Left forelimb (tissue), 1 donor: Measurements from ENCODE around the gene KAZN.

Source experiments
- DNase-seq: peaks from one replicate; pipeline ENCODE4 v3.0.0-alpha.2; 2018; ENCODE audit warnings: low spot score

KAZN gene

DNA sequence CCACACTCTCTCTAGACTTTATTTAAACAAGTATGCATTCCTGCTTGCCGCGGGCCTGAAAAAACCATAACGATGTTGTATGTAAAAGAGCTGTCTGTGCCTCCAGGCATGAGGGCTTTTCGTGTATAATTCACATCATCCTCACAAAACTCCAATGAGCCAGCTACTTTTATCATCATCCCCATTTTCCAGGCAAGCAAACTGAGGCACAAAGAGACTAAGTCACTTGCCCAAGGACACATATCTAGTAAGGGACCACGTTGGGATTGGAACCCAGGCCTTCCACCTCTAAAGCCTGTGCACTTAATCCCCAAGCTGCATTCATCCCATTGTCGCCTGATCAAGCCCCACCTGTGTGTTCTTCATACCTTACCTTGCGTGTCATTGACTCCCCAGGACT lies 226.9 kb downstream of the KAZN start:
- no peak for DNase-seq

DNA sequence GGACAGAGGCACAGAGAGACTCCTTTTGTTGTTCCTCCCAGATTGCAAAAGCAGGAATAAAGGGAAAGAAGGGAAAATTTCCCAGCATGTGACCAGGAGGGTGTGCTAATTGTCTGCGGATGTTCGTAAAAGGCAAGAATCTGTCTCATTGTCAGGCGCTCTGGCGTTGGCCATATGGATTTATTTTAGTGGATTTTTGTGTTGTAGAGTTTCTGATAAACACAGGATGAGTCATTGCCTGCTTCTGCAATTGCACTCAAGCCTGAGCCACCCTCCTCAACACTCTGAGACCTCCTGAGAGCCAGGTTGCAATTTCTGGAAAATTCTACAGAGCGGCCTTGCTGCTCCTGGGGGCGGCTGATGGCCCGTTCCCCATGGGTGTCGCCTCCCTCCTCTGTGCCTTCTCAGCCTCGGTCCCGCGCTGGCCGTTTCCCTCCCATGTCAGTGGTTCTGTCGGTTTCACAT lies 227.7 kb downstream of the KAZN start:
- DNase-seq: no peak

DNA sequence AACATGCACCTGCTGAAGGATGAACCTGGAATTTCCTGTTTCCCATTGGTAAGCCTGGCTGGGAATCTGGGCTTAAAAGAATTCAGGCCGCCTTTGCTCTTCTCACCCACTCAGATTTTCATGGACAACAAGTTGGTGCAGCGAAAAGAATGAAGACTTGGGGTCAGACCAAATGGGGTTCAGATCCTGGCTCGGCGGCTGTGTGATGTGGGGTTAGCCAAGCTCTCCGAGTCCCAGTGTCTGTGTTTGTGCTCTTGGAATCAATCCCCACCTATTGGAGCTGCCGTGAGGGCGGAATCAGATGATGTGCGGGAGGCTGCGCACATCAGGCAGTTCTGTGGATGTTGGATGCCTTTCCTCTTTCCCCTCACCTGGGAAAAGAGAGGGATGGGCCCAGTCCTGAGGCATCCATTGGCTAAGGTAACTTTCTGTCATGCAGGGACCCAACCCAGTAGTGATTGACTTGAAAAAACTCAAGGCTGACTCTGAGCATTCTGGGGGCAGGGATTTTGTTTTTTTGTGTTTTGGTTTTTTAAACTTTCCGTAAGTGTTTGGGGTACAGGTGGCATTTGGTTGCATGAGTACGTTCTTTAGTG lies 228.3 kb downstream of the KAZN start:
- DNase-seq: no peak

DNA sequence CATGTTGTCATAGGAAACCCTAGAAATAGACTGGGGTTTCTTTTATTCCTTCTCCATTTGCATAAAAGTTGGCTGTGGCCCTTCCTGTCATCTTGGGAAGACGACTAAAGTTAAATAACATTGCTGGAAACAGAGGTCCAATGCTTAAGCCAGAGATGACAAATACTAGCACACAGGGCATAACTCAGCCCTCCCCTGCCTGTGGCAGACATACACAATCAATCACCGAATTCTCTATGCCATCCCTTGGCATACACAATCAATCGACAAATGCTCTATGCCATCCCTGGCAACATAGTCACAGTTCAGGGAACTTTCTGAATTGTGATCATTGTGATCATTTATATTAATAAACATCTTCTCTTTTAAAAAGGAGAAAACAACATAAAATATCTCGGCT lies 229.4 kb downstream of the KAZN start:
- no peak for DNase-seq

DNA sequence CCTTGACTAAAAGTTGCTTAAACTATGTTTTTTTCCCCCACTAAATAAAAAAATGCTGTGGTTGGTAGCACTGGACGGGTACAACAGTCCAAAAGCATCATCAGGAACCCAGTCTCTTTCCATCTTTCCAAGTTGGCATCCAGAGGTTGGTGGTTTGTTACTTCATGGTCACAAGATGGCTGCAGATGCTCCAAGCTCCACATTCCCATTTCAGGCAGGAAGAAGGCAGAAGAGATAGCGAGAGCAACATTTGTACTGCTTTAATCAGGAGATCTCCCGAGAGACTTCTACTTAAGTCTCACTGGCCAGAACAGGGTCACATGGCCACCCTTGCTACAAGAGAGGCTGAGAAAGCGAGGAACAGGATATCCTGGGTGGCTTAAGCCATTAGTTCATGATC lies 230.2 kb downstream of the KAZN start:
- DNase-seq: no peak

DNA sequence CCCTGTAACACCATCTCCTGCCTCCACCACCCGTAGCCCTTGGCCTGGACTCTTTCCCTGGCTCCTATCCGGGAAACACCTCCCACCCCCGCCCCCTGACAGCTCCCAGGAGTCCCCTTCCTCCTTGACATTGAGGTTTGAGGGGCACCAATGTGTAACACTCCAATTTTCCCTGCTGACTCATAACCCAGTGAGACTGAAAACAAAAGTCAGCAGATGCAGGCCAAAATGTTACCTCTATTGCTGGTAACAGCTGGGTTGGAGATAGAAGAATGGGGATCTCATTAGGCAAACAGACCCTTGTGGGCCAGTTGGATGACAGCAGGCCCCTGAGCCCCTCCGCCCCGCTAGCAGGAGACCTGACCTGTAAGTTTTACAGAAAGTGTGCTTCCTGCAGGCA lies 237.2 kb downstream of the KAZN start:
- DNase-seq: no peak

DNA sequence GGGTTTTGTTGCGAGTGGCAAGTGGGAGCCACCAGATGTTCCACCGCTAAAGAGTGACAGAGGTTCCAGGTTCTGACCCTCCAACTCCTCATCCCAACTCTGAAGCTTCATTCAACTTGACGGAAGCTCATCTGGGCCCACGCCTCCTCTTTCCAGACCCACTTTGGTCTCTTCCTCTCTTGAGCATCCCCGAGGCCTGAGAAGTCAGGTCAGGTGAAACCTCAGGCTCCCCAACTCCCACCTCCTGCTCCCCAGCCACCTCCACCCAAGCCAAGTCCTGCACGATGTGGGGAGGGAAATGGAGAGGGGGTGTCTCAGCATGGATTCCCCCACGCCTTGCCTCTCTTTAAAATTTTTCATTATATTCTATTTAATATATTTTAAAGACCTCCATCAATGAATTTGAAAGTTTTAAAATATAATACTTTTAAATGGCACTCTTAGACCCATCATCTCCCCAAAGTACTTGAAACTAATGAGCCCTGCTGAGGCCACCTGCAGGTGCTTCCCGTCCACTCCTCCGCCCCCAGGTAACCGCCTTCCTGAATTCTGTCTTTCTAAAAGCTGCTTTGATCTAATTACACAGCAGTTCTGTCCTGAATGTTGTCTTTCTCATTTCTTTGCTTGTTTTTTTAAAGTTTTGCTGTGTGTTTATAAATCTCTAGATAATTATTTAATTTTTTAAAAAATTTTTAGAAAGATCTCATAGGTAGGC lies 238.1 kb downstream of the KAZN start:
- DNase-seq: no peak

DNA sequence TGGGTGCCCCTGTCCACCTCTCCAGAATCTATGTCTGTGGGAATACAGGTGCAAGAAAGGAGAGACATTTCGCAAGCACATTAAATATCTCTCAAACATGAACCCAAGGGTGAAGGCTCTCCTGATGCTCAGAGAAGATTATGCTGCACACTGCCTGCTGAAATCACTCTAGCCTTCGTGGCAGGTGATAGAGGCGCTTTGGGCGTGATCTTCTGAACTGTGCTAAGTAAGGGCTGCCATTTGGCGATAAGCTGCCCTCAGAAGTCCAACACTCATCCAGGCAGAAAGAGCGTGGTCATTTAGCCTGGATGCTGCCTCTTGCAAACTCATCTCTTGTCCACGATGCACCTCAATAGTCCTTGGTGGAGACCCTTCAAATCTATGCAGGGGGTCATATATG lies 241.9 kb downstream of the KAZN start:
- no peak for DNase-seq

DNA sequence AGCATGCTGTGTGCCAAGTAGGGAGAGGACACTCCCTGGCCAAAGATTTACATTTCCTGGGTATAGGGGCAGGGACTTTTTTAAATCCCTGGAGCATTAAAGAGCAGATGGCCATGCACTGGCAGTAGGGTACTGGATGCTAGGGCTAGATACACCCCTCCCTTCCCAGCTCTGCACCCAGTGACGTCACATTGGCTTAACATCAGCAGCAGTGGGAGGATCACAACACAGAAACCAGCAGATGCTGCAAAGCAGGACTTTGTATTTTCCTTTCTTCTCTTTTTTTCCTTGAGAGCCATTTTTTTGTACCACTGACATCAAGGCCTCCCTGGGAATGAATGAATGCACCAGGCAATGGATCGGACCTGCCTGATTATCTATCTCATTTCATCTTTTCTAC lies 243.0 kb downstream of the KAZN start:
- no peak for DNase-seq

DNA sequence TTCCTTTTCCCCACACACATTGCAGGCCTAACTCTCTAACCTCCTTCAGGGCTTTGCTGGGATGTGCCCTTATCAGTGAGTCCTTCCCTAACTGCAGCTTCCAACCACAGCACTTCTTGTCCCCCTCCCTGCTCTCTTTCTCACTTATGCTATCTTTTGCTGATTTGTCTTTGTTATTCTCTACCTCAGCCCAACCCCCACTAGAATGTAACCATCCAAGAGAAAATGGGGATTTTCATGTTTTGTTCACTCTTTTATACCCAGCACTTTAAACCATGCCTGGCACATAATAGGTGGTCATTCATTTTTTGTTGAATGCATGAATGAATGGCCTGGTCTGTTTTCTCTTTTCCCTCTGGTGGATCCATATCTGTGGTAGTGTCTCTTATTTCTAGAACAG lies 243.5 kb downstream of the KAZN start:
- DNase-seq: no peak

DNA sequence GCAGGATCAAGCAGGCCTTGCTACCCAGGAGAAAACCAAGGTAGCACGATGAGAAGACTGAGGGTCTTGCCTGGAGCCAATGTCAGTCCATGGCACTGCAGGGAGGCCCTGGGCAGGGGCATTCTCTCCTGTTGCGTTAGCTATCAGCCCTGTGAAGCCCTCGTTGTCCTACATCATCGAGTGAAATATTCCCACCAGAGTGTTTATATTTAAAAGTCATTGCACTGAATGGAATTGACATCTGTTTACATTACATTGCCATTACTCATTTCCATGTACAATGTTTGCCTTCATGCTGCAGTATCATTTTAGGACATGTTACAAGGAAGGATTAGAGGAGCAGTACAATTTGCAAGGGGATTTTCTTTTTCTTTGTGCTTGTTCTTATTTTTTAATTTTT lies 243.9 kb downstream of the KAZN start:
- no peak for DNase-seq

DNA sequence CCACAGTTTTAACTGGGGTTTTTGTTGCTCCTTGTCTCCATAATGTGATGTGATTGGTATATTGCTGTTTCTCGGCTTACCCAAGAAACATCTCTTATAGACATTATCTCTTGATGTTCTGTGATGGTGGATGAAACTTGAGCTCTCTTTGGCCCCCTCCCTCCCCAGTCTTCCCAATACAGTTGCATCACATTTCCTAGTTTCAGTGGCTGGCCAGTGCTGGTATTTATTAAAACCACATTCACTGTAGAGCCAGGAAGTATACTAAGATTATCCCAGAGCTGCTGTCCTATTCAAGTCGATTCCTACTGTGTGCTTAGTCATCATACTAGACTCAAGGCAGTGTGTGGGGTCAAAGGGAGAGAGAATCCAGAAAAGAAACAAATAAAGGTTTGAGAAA lies 244.4 kb downstream of the KAZN start:
- no peak for DNase-seq

DNA sequence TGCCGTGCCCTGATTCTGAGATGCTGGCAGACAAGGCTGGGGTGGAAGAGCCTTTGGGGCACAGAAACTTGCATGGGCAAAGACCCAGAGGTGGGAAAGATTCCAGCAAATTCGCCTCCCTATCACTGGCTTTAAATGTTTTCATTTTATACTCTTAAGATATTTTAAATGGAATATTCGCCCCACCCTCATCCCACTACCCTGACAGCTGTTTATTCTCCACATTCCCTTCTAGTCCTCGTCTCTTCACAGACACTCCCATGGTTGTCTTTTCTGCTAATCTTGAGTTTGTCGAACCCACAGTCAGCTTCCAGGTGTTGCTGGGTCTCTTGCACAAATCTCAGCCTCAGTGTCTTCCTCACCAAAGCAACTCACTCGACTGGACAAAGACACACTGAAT lies 245.0 kb downstream of the KAZN start:
- DNase-seq: no peak

DNA sequence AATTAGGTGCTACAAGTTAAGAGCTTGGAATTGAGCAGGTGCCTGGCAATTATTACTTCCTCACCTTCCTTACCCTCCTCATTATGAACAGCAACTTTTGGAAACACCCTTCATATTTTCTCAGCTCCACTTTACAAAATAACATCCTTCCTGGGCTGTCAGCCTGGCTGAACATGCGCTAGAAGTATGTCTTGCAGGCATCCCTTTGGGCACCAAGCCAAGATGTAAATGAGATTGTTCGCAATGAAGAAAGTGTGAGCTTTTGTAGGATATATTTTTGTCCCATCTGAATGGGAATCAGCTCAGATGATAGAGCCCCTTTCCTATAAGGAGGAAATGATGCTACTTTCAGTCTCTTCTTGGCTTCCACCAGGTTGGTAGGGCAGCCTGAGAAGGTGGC lies 245.9 kb downstream of the KAZN start:
- no peak for DNase-seq

DNA sequence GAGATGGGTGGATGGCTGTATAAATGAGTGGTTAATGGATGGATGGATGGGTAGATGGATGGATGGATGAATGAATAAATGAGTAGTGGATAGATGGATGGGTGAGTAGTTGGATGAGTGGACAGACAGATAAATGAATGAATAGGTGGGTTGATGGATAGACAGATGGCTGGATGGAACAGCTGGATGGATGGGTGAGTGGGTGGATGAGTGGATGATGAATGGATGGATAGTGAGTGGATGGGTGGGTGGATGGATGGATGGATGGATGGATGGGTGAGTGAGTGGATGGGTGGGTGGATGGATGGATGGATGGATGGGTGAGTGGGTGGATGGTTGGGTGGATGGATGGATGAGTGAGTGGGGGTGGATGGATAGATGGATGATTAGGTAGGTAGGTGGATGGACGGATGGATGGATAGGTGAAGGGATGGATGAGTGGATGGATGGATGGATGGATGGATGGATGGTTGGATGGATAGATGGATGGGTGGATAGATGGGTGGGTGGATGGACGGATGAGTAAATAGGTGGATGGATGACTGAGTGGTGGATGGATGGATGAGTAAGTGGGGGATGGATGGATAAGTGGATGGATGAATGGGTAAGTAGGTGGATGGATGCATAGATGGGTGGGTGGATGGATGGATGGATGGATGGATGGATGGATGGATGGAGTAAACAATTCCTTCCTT lies 246.6 kb downstream of the KAZN start:
- no peak for DNase-seq

DNA sequence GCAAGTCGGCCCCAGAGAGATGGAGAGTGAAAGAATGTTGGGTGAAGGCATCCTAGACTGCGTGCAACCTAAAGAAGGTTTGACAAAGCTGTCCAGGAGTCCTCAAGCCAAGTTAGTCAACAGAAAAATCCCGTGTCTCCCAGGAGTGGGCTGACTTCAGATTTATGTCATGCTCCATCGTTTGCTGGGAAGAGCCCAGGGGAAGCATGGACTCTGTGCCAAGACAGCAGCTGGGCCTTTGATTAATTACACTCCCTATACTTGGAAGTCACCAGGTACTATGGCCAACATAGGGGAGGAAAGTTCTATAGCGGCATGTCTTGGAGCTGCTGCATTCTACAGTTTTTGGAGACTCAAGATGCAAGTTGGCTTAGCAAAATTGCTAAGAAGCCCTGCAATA lies 247.4 kb downstream of the KAZN start:
- DNase-seq: no peak

DNA sequence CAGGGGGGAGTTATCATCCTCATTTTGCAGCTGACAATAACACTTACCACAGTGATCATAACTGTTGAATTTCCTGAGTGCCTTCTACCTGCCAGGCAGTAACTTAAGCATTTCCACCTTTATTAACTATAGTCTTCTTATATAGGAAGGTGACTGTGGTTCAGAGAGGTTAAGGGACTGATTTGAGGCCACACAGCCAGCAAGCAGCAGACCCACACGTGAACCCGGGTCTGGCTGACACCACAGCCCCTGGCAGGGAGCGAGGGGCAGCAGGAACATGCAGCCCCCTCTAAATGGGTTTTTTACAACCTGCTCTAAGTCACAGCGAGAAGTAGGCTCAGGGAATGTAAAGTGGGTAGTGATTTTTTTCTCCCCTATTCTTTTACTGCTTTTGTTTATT lies 248.2 kb downstream of the KAZN start:
- no peak for DNase-seq

DNA sequence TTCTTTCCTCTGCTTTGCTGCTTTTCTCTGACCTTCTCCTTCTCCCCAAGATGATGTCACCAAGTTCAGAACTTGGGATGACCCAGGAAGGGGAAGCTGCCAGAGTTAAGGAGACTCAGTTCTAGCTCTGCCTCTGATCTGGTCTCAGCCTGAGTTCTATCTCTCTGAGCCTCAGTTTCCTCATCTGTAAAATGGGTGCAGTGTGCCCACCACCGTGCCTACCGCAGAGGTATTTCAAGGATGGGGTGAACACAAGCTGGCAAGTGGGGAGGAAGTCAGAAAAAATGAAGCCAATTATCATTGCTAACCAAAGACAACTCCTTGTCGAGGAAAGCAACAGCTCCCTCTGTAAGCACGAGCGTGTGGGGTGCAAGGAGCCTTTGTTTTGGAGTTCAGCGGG lies 249.7 kb downstream of the KAZN start:
- no peak for DNase-seq

DNA sequence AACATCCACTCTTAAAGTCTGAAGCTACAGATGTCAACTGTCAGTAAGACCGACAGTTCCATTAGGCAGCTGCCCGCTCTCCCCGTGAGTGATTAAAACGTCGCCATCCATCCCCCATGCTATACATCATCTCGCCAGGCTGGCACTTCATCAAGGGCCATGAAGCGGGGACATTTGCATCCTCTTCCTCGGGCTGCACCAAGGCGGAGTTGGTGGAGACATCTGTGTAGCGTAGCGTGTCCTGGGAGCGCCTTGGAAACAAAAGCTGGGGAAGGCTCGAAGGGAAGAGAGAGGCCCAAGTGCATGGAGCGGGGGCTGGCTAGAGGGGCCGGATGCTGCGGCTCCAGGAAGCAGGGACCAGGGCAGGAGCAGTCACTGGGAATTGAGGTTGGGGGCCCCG lies 250.1 kb downstream of the KAZN start:
- no peak for DNase-seq

DNA sequence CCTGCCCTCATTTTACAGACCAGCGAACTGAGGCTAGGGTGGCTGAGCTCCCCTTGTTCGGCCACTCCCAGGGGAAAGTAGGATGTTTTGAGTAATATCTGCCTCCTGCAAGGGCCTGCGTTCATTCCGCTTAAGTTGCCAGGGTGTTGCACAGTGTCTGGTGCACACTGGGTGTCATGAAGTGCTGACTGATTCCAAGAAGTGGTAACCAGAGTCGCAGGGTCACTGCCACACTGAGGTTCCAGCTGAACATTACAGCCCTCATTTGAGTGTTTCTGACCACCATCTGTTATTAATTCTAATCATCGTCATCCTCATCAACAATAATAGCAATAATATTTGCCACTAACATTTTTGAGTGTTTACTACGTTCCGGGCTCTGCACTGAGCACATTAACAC lies 250.6 kb downstream of the KAZN start:
- DNase-seq: no peak

DNA sequence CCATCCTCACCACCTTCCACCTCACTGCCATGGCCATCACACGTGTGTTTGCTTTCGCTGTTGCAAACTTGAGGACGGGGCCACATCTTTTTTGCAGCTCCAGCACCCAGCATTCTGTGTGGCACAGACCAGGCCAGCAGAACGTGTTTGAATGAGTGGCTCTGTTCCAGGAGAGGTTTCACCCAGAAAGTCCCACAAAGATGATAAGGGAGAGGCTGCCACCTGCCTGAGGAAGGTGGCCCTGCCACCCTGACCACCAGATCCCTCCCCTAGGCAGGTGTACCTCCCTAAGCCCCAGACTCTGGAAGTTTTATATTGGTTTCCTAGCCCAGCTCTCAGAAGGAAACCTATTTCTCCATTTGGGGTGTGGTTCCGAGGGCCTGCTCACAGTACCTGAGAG lies 252.1 kb downstream of the KAZN start:
- DNase-seq: no peak

DNA sequence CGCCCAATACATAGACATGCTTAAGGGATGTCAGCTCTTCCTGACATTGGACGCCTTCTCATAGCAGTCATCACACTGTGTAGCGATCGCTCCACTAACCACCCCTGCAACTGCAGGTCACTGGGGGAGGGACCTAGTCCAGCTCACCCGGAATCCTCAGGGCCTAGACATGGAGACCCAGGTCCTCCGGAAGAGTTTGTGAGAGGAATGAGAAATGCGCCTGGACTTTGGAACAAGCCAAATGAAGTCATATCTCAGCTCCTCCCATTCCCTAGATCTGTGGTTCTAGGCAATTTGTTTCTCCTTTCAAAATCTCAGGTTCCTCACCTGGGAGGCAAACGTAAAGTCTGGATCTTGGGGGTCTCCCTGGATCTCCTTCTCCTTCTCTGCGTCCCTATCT lies 253.3 kb downstream of the KAZN start:
- DNase-seq: no peak

DNA sequence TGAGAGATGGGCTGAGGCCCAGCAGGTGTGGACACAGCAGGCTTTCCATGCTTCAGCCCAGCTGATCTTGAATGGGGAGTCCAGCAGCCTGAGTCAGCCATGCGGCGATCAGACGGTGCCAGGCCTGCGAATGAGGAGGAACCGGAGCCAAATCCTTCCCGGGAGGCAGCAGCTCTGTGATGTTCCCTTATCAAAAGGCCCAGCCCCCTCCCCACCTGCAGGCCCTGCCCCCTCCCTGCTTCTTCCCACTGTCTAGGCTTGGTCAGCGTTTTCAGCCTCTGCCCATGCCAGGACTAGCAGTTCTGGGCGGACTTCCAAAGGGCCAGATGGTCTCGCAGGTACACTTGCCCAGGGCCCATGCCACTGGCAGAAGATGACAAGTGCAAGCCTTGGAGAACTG lies 253.8 kb downstream of the KAZN start:
- no peak for DNase-seq

DNA sequence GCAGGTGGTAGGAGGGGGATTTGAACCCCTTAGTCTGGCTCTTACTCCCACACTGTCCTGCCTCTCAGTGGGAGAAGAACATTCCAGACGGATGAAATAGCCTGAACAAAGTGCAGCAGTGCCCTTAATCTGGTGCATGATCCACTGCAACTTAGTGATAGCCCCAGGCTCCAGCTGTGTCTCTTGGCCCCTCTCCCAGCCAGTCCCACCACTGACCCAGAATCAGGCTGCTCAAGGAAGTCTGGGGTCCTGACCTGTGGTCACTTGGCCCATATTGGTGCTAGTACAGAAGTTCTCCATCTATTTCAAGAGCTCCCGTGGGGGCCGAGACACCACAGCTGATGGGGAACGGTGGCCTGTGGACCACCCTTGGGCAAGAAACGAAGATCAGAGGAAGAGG lies 255.0 kb downstream of the KAZN start:
- no peak for DNase-seq
